MM.1S (cell line): Measurements from ENCODE around the gene ANO3.

Source experiments
- DNase-seq: peaks from one replicate; pipeline ENCODE4 v3.0.0-alpha.2; 2015
- H2AFZ ChIP-seq: fragments of 300-600 bp; sonication (generic); 2 replicates; pipeline ENCODE4 v1.6.0; 2016; ENCODE audit warnings: antibody characterized with exemption, low read length
- H3F3A ChIP-seq: fragments of 300-600 bp; sonication (generic); 2 replicates; pipeline ENCODE4 v1.6.1; 2016; ENCODE audit warnings: mild to moderate bottlenecking, antibody characterized with exemption, low read length, moderate library complexity, mixed read lengths; ENCODE audit not compliant: insufficient read depth
- H3K27ac ChIP-seq: fragments of 300-600 bp; sonication (generic); 2 replicates; pipeline ENCODE4 v1.5.1; 2016; ENCODE audit warnings: mild to moderate bottlenecking, low read length
- H3K27me3 ChIP-seq: fragments of 300-600 bp; sonication (generic); replicated peaks from 2 replicates; pipeline ENCODE4 v1.6.0; 2016; ENCODE audit warnings: low read length; ENCODE audit not compliant: insufficient read depth
- H3K36me3 ChIP-seq: fragments of 300-600 bp; sonication (generic); replicated peaks from 2 replicates; pipeline ENCODE4 v1.6.1; 2016; ENCODE audit warnings: mild to moderate bottlenecking, low read length, mixed read lengths; ENCODE audit not compliant: insufficient read depth
- H3K4me1 ChIP-seq: fragments of 300-600 bp; sonication (generic); 2 replicates; pipeline ENCODE4 v1.6.1; 2016; ENCODE audit warnings: low read length, mixed read lengths
- H3K4me2 ChIP-seq: fragments of 300-600 bp; sonication (generic); 2 replicates; pipeline ENCODE4 v1.6.0; 2016; ENCODE audit warnings: low read depth, low read length
- H3K4me3 ChIP-seq: fragments of 300-600 bp; sonication (generic); 2 replicates; pipeline ENCODE4 v1.5.1; 2016; ENCODE audit warnings: low read length, mixed read lengths
- H3K79me2 ChIP-seq: fragments of 300-600 bp; sonication (generic); 2 replicates; pipeline ENCODE4 v1.6.1; 2016; ENCODE audit warnings: mixed run types, low read length, mixed read lengths
- H3K9ac ChIP-seq: fragments of 300-600 bp; sonication (generic); 2 replicates; pipeline ENCODE4 v1.6.1; 2016; ENCODE audit warnings: low read length, mixed read lengths
- H3K9me2 ChIP-seq: fragments of 300-600 bp; sonication (generic); replicated peaks from 2 replicates; pipeline ENCODE4 v1.6.1; 2016; ENCODE audit warnings: mild to moderate bottlenecking, low read length, mixed read lengths; ENCODE audit not compliant: insufficient read depth
- H3K9me3 ChIP-seq: fragments of 300-600 bp; sonication (generic); replicated peaks from 2 replicates; pipeline ENCODE4 v1.6.1; 2016; ENCODE audit warnings: mild to moderate bottlenecking, low read length, mixed read lengths; ENCODE audit not compliant: insufficient read depth
- H4K20me1 ChIP-seq: fragments of 300-600 bp; sonication (generic); 2 replicates; pipeline ENCODE4 v1.6.1; 2016; ENCODE audit warnings: mild to moderate bottlenecking, low read length, moderate library complexity, mixed read lengths; ENCODE audit not compliant: insufficient read depth
- CTCF ChIP-seq: fragments of 300-600 bp; sonication (generic); IDR thresholded peaks from 2 replicates; pipeline ENCODE4 v1.5.1; 2016; ENCODE audit warnings: antibody characterized with exemption, low read length, mixed read lengths
- EZH2 ChIP-seq: fragments of 300-600 bp; sonication (generic); optimal IDR thresholded peaks from 2 replicates; pipeline ENCODE3; 2017; ENCODE audit warnings: low read depth, mild to moderate bottlenecking, antibody characterized with exemption, low read length, mixed read lengths
- EZH2phosphoT487 ChIP-seq: fragments of 300-600 bp; sonication (generic); IDR thresholded peaks from 2 replicates; pipeline ENCODE4 v1.6.1; 2018; ENCODE audit warnings: antibody characterized with exemption, low read length

The ANO3 gene

GRCh38 chr11:26675233-26675928, 343.5 kb downstream of the ANO3 start:
- H3K9me2 ChIP-seq: no peaks in the 10 kb centered on the region
- H3F3A ChIP-seq: peaks cover 5% of the 10 kb centered on the region; the same call in 1 of the 2 replicates
- TF ChIP-seq EZH2phosphoT487: no peak
- no peak for TF ChIP-seq EZH2
- no peak; the same call in 1 of the 2 replicates for TF ChIP-seq CTCF
- H2AFZ ChIP-seq: peak overlapping the region; percentile 71
- H4K20me1 ChIP-seq: no peaks in the 10 kb centered on the region
- H3K27me3 ChIP-seq: no peaks in the 10 kb centered on the region
- H3K36me3 ChIP-seq: no peaks in the 10 kb centered on the region
- H3K4me1 ChIP-seq: no peaks in the 10 kb centered on the region
- H3K9ac ChIP-seq: peak overlapping the region; percentile 10; the same call in 1 of the 2 replicates
- H3K4me2 ChIP-seq: peak overlapping the region; percentile 61
- peak overlapping the region; percentile 21; the same call in 1 of the 2 replicates for H3K27ac ChIP-seq
- H3K79me2 ChIP-seq: no peaks in the 10 kb centered on the region
- H3K4me3 ChIP-seq: peak overlapping the region; percentile 41
- H3K9me3 ChIP-seq: no peaks in the 10 kb centered on the region
- DNase-seq: peak; percentile 50

- Histone ChIP-seq H3K4me1 (no peaks in the 10 kb centered on the region), H4K20me1 (no peaks in the 10 kb centered on the region), H3K4me3 (no peak overlapping the region)
Measured at GRCh38 chr11:26676641-26677040, 344.7 kb downstream of the ANO3 start.

GRCh38 chr11:26677566-26677965, 345.6 kb downstream of the ANO3 start:
- Histone ChIP-seq H3K9me2 (no peaks in the 10 kb centered on the region), H3K4me2 (no peak overlapping the region), H3F3A (peaks cover 5% of the 10 kb centered on the region; the same call in 1 of the 2 replicates), H3K79me2 (no peaks in the 10 kb centered on the region), H3K27ac (no peak overlapping the region), H3K9ac (no peak overlapping the region), H3K4me1 (no peaks in the 10 kb centered on the region), H2AFZ (no peak overlapping the region), H3K9me3 (no peaks in the 10 kb centered on the region), H3K36me3 (no peaks in the 10 kb centered on the region), H3K27me3 (no peaks in the 10 kb centered on the region), H3K4me3 (no peak overlapping the region), H4K20me1 (no peaks in the 10 kb centered on the region)
- DNase-seq: no peak
- TF ChIP-seq EZH2: no peak
- no peak for TF ChIP-seq EZH2phosphoT487
- TF ChIP-seq CTCF: no peak

More at GRCh38 chr11:26676641-26677040, 344.7 kb downstream of the ANO3 start:
- no peaks in the 10 kb centered on the region for H3K9me2 ChIP-seq
- H2AFZ ChIP-seq: no peak overlapping the region
- no peaks in the 10 kb centered on the region for H3K36me3 ChIP-seq
- H3K79me2 ChIP-seq: no peaks in the 10 kb centered on the region
- H3K27ac ChIP-seq: no peak overlapping the region
- no peak overlapping the region for H3K4me2 ChIP-seq
- H3F3A ChIP-seq: peaks cover 5% of the 10 kb centered on the region; the same call in 1 of the 2 replicates
- no peaks in the 10 kb centered on the region for H3K27me3 ChIP-seq
- TF ChIP-seq CTCF (no peak), EZH2 (no peak), EZH2phosphoT487 (no peak)
- no peak for DNase-seq
- no peaks in the 10 kb centered on the region for H3K9me3 ChIP-seq
- H3K9ac ChIP-seq: no peak overlapping the region
